ENCODE data around the gene TMEM204. TPM values are rescaled to one million over a fixed set of nuclear protein-coding genes. Genes with fewer than 3 reads are reported as not detected.

TMEM204 gene
- total and polyA plus RNA-seq, 2 donors: 10.3 to 29.3 TPM

DNA sequence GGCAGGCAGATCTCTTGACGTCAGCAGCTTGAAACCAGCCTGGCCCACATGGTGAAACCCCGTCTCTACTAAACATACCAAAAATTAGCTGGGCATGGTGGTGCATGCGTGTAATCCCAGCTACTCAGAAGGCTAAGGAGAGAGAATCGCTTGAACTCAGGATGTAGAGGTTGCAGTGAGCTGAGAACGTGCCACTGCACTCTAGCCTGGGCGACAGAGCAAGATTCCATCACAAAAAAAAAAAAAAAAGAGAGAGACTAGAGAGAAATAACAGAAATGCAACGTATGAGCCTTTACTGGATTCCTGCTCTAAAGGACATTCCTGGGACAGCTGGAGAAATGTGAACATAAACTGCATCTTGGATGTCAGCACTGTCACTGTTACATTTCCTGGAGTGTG lies 67.6 kb downstream of the TMEM204 start:
- no peak overlapping the region for H3K4me3 ChIP-seq (ENCODE audit: low read length in 2 of 2)
- H3K4me1 ChIP-seq (ENCODE audit: control insufficient read depth in 2 of 2, insufficient read depth in 2 of 2, low read length in 2 of 2): no peaks in the 10 kb centered on the region
- H3K27me3 ChIP-seq (ENCODE audit: control insufficient read depth in 2 of 2, insufficient read depth in 1 of 2, low read length in 1 of 2): no peaks in the 10 kb centered on the region
- WGBS: 97% methylated on average over 7 of the region's 7 CpGs
- peaks cover 3 to 20% of the 10 kb centered on the region in 2 donors for H3K36me3 ChIP-seq (ENCODE audit: control insufficient read depth in 2 of 2, insufficient read depth in 2 of 2, low read length in 1 of 2)
- DNase-seq (ENCODE audit: low read depth in 6 of 9, low spot score in 9 of 9): no peak
- H3K27ac ChIP-seq (ENCODE audit: low read depth in 1 of 2, low read length in 1 of 2): no peak overlapping the region
- H3K9me3 ChIP-seq (ENCODE audit: control insufficient read depth in 2 of 2, insufficient read depth in 1 of 2, low read length in 1 of 2): no peaks in the 10 kb centered on the region

- H3K4me3 ChIP-seq (ENCODE audit: low read length in 2 of 2): no peak overlapping the region
- no peak overlapping the region for H3K27ac ChIP-seq (ENCODE audit: low read depth in 1 of 2, low read length in 1 of 2)
- H3K27me3 ChIP-seq (ENCODE audit: control insufficient read depth in 2 of 2, insufficient read depth in 1 of 2, low read length in 1 of 2): no peaks in the 10 kb centered on the region
- H3K36me3 ChIP-seq (ENCODE audit: control insufficient read depth in 2 of 2, insufficient read depth in 2 of 2, low read length in 1 of 2): peaks cover 6 to 22% of the 10 kb centered on the region in 2 donors
- H3K4me1 ChIP-seq (ENCODE audit: control insufficient read depth in 2 of 2, insufficient read depth in 2 of 2, low read length in 2 of 2): no peaks in the 10 kb centered on the region
- H3K9me3 ChIP-seq (ENCODE audit: control insufficient read depth in 2 of 2, insufficient read depth in 1 of 2, low read length in 1 of 2): no peaks in the 10 kb centered on the region
- WGBS: 97% methylated on average over 6 of the region's 6 CpGs
- DNase-seq (ENCODE audit: low read depth in 6 of 9, low spot score in 9 of 9): no peak
These were observed 68.0 kb downstream of the TMEM204 start for GRCh38 chr16:1601489-1601888.

GRCh38 chr16:1602285-1602684 lies 68.8 kb downstream of the TMEM204 start:
- Histone ChIP-seq H3K27me3 (ENCODE audit: control insufficient read depth in 2 of 2, insufficient read depth in 1 of 2, low read length in 1 of 2) (no peaks in the 10 kb centered on the region), H3K36me3 (ENCODE audit: control insufficient read depth in 2 of 2, insufficient read depth in 2 of 2, low read length in 1 of 2) (peaks cover 6 to 28% of the 10 kb centered on the region in 2 donors), H3K4me3 (ENCODE audit: low read length in 2 of 2) (no peak overlapping the region), H3K27ac (ENCODE audit: low read depth in 1 of 2, low read length in 1 of 2) (no peak overlapping the region), H3K4me1 (ENCODE audit: control insufficient read depth in 2 of 2, insufficient read depth in 2 of 2, low read length in 2 of 2) (no peaks in the 10 kb centered on the region), H3K9me3 (ENCODE audit: control insufficient read depth in 2 of 2, insufficient read depth in 1 of 2, low read length in 1 of 2) (no peaks in the 10 kb centered on the region)
- no peak for DNase-seq (ENCODE audit: low read depth in 6 of 9, low spot score in 9 of 9)
- WGBS: 98% methylated on average over 20 of the region's 20 CpGs

Other genes starting within 250 kb of the TMEM204 start
- gene UBE2I, start 224.0 kb upstream of the TMEM204 start, total RNA-seq: 58.5 TPM
- gene UBE2I, start 224.0 kb upstream of the TMEM204 start, polyA plus RNA-seq: 105 TPM
- 0.52 TPM for gene BAIAP3, start 200.0 kb upstream of the TMEM204 start, total RNA-seq
- 5.4 TPM for gene BAIAP3, start 200.0 kb upstream of the TMEM204 start, polyA plus RNA-seq
- 38.7 TPM for gene TSR3, start 181.8 kb upstream of the TMEM204 start, total RNA-seq
- gene TSR3, start 181.8 kb upstream of the TMEM204 start, polyA plus RNA-seq: 46.8 TPM
- 27.8 TPM for gene GNPTG, start 181.7 kb upstream of the TMEM204 start, total RNA-seq
- gene GNPTG, start 181.7 kb upstream of the TMEM204 start, polyA plus RNA-seq: 61.3 TPM
- gene UNKL, start 119.0 kb upstream of the TMEM204 start, total RNA-seq: 10.5 TPM
- 21.9 TPM for gene UNKL, start 119.0 kb upstream of the TMEM204 start, polyA plus RNA-seq
- 20.6 TPM for gene UQCC4, start 112.9 kb upstream of the TMEM204 start, total RNA-seq
- 24.4 TPM for gene UQCC4, start 112.9 kb upstream of the TMEM204 start, polyA plus RNA-seq
- not detected for gene PERCC1, start 102.6 kb upstream of the TMEM204 start, total RNA-seq
- 0.07 TPM for gene PERCC1, start 102.6 kb upstream of the TMEM204 start, polyA plus RNA-seq
- 0.71 TPM for gene CCDC154, start 89.1 kb upstream of the TMEM204 start, total RNA-seq
- 14.0 TPM for gene CCDC154, start 89.1 kb upstream of the TMEM204 start, polyA plus RNA-seq
- 17.5 TPM for gene CLCN7, start 58.6 kb upstream of the TMEM204 start, total RNA-seq
- gene CLCN7, start 58.6 kb upstream of the TMEM204 start, polyA plus RNA-seq: 78.5 TPM
- gene PTX4, start 44.7 kb upstream of the TMEM204 start, total RNA-seq: 0.05 TPM
- gene PTX4, start 44.7 kb upstream of the TMEM204 start, polyA plus RNA-seq: 0.05 TPM
- gene TELO2, start 40.3 kb upstream of the TMEM204 start, total RNA-seq: 14.0 TPM
- 97.4 TPM for gene TELO2, start 40.3 kb upstream of the TMEM204 start, polyA plus RNA-seq
- 8.5 TPM for gene IFT140, start 78.4 kb downstream of the TMEM204 start, total RNA-seq
- 12.0 TPM for gene IFT140, start 78.4 kb downstream of the TMEM204 start, polyA plus RNA-seq
- 4.7 TPM for gene CRAMP1, start 78.7 kb downstream of the TMEM204 start, total RNA-seq
- gene CRAMP1, start 78.7 kb downstream of the TMEM204 start, polyA plus RNA-seq: 12.2 TPM
- gene JPT2, start 144.6 kb downstream of the TMEM204 start, total RNA-seq: 35.1 TPM
- gene JPT2, start 144.6 kb downstream of the TMEM204 start, polyA plus RNA-seq: 31.4 TPM
- 36.0 TPM for gene MAPK8IP3, start 172.5 kb downstream of the TMEM204 start, total RNA-seq
- gene MAPK8IP3, start 172.5 kb downstream of the TMEM204 start, polyA plus RNA-seq: 129 TPM
- 34.7 TPM for gene NME3, start 237.9 kb downstream of the TMEM204 start, total RNA-seq
- 163 TPM for gene NME3, start 237.9 kb downstream of the TMEM204 start, polyA plus RNA-seq
- gene EME2, start 239.1 kb downstream of the TMEM204 start, total RNA-seq: 6.1 TPM
- 13.1 TPM for gene EME2, start 239.1 kb downstream of the TMEM204 start, polyA plus RNA-seq
- 103 TPM for gene MRPS34, start 239.5 kb downstream of the TMEM204 start, total RNA-seq
- 101 TPM for gene MRPS34, start 239.5 kb downstream of the TMEM204 start, polyA plus RNA-seq
- gene SPSB3, start 248.9 kb downstream of the TMEM204 start, total RNA-seq: 68.1 TPM
- 282 TPM for gene SPSB3, start 248.9 kb downstream of the TMEM204 start, polyA plus RNA-seq
- gene NUBP2, start 249.3 kb downstream of the TMEM204 start, total RNA-seq: 73.9 TPM
- 80.6 TPM for gene NUBP2, start 249.3 kb downstream of the TMEM204 start, polyA plus RNA-seq